Measurements from ENCODE around the gene POU3F4.

DNA sequence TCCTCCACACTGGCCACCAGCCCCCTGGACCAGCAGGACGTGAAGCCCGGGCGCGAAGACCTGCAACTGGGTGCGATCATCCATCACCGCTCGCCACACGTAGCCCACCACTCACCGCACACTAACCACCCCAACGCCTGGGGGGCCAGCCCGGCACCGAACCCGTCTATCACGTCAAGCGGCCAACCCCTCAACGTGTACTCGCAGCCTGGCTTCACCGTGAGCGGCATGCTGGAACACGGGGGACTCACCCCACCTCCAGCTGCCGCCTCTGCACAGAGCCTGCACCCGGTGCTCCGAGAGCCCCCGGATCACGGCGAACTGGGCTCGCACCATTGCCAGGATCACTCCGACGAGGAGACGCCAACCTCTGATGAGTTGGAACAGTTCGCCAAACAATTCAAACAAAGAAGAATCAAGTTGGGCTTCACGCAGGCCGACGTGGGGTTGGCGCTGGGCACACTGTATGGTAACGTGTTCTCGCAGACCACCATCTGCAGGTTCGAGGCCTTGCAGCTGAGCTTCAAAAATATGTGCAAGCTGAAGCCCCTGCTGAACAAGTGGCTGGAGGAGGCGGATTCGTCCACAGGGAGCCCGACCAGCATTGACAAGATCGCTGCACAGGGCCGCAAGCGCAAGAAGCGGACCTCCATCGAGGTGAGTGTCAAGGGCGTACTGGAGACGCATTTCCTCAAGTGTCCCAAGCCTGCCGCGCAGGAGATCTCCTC is 600 bp downstream of the POU3F4 start:
- TF ChIP-seq, protein P1, sequence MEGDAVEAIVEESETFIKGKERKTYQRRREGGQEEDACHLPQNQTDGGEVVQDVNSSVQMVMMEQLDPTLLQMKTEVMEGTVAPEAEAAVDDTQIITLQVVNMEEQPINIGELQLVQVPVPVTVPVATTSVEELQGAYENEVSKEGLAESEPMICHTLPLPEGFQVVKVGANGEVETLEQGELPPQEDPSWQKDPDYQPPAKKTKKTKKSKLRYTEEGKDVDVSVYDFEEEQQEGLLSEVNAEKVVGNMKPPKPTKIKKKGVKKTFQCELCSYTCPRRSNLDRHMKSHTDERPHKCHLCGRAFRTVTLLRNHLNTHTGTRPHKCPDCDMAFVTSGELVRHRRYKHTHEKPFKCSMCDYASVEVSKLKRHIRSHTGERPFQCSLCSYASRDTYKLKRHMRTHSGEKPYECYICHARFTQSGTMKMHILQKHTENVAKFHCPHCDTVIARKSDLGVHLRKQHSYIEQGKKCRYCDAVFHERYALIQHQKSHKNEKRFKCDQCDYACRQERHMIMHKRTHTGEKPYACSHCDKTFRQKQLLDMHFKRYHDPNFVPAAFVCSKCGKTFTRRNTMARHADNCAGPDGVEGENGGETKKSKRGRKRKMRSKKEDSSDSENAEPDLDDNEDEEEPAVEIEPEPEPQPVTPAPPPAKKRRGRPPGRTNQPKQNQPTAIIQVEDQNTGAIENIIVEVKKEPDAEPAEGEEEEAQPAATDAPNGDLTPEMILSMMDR (IDR thresholded peaks at IDR 0.05; ENCODE audit: poor library complexity, severe bottlenecking) = no peak
- TF ChIP-seq EZH2 (IDR thresholded peaks at IDR 0.05; ENCODE audit: borderline replicate concordance, insufficient read depth, low read length, poor library complexity, severe bottlenecking) = no peak
- TF ChIP-seq, protein P2, sequence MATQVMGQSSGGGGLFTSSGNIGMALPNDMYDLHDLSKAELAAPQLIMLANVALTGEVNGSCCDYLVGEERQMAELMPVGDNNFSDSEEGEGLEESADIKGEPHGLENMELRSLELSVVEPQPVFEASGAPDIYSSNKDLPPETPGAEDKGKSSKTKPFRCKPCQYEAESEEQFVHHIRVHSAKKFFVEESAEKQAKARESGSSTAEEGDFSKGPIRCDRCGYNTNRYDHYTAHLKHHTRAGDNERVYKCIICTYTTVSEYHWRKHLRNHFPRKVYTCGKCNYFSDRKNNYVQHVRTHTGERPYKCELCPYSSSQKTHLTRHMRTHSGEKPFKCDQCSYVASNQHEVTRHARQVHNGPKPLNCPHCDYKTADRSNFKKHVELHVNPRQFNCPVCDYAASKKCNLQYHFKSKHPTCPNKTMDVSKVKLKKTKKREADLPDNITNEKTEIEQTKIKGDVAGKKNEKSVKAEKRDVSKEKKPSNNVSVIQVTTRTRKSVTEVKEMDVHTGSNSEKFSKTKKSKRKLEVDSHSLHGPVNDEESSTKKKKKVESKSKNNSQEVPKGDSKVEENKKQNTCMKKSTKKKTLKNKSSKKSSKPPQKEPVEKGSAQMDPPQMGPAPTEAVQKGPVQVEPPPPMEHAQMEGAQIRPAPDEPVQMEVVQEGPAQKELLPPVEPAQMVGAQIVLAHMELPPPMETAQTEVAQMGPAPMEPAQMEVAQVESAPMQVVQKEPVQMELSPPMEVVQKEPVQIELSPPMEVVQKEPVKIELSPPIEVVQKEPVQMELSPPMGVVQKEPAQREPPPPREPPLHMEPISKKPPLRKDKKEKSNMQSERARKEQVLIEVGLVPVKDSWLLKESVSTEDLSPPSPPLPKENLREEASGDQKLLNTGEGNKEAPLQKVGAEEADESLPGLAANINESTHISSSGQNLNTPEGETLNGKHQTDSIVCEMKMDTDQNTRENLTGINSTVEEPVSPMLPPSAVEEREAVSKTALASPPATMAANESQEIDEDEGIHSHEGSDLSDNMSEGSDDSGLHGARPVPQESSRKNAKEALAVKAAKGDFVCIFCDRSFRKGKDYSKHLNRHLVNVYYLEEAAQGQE (IDR thresholded peaks at IDR 0.05; ENCODE audit: borderline replicate concordance) = no peak
- no peak for TF ChIP-seq MXI1 (conservative IDR thresholded peaks at IDR 0.05; ENCODE audit: poor library complexity, severe bottlenecking)
- TF ChIP-seq POLR2AphosphoS5 (IDR thresholded peaks at IDR 0.05) = no peak
- no peak for TF ChIP-seq TAF1 (IDR thresholded peaks at IDR 0.05; ENCODE audit: low read depth)
- no peak for TF ChIP-seq SMC3 (conservative IDR thresholded peaks at IDR 0.05; ENCODE audit: poor library complexity)
- no peak for TF ChIP-seq RAD21 (conservative IDR thresholded peaks at IDR 0.05)
- TF ChIP-seq EP300 (conservative IDR thresholded peaks at IDR 0.05; ENCODE audit: poor library complexity, severe bottlenecking) = no peak

Measured in neural cell (in vitro differentiated cells).